IMR-90 (cell line): ENCODE results near the gene LSM14A. TPM values are rescaled to one million over a fixed set of nuclear protein-coding genes. Genes with fewer than 3 reads are reported as not detected.

ENCODE experiments used
- ATAC-seq: fragments of 200-7000 bp; cut with Tn5 transposase; 2 replicates; pipeline ENCODE4 v1.9.1; 2020; ENCODE audit warnings: low read depth, mild to moderate bottlenecking, moderate library complexity
- BruUV-seq: library from RNA; stranded (reverse); fragments of 400-500 nt; replicated peaks from 2 replicates; lab custom pipeline; 2021; lab: Mats Ljungman, UMichigan
- CTCF ChIA-PET: fragments of 300-600 bp; formaldehyde crosslinking; extraction: SDS; loops from one replicate; lab custom pipeline; 2021; ENCODE audit warnings: antibody characterized with exemption; lab: Yijun Ruan, JAX
- POLR2A ChIA-PET: fragments of 300-600 bp; sonication (Branson Sonifier 250); formaldehyde crosslinking; loops from one replicate; lab custom pipeline; 2022; ENCODE audit warnings: antibody characterized with exemption; ENCODE audit not compliant: unreplicated experiment; lab: Charles Lee
- DNase-seq: peaks from one replicate; pipeline ENCODE4 v3.0.0; 2013
- H2AFZ ChIP-seq: replicated peaks from 2 replicates; pipeline ENCODE3; 2013; ENCODE audit warnings: low read length, mild to moderate bottlenecking; ENCODE audit not compliant: poor library complexity
- H2AK5ac ChIP-seq: 2 replicates; pipeline ENCODE4 v1.6.1; 2013; ENCODE audit warnings: low read depth, low read length, inconsistent platforms
- H2AK9ac ChIP-seq: replicated peaks from 2 replicates; pipeline ENCODE3; 2013; ENCODE audit warnings: mild to moderate bottlenecking, low read depth, low read length, moderate library complexity; ENCODE audit not compliant: poor library complexity
- H2BK120ac ChIP-seq: 2 replicates; pipeline ENCODE4 v1.6.1; 2013; ENCODE audit warnings: low read depth, low read length, inconsistent platforms
- H2BK15ac ChIP-seq: 3 replicates; pipeline ENCODE4 v1.6.1; 2013; ENCODE audit warnings: low read depth, low read length, inconsistent platforms
- H2BK20ac ChIP-seq: 2 replicates; pipeline ENCODE4 v1.6.1; 2013; ENCODE audit warnings: low read depth, mild to moderate bottlenecking, inconsistent platforms, low read length, moderate library complexity
- H2BK5ac ChIP-seq: 2 replicates; pipeline ENCODE4 v1.6.1; 2013; ENCODE audit warnings: mild to moderate bottlenecking, low read depth, low read length, inconsistent platforms; ENCODE audit not compliant: poor library complexity, severe bottlenecking
- H3K14ac ChIP-seq: replicated peaks from 2 replicates; pipeline ENCODE4 v1.6.1; 2013; ENCODE audit warnings: low read depth, low read length, inconsistent platforms
- H3K18ac ChIP-seq: 2 replicates; pipeline ENCODE4 v1.6.1; 2013; ENCODE audit warnings: low read depth, low read length, control low read depth
- H3K23ac ChIP-seq: 2 replicates; pipeline ENCODE4 v1.6.1; 2013; ENCODE audit warnings: low read depth, low read length, inconsistent platforms
- H3K27ac ChIP-seq: 2 replicates; pipeline ENCODE4 v1.5.1; 2013; ENCODE audit warnings: mild to moderate bottlenecking, control low read depth, low read length; ENCODE audit not compliant: insufficient read depth
- H3K27me3 ChIP-seq: 2 replicates; pipeline ENCODE4 v1.6.1; 2013; ENCODE audit warnings: low read length; ENCODE audit not compliant: control insufficient read depth, insufficient read depth
- H3K36me3 ChIP-seq: 2 replicates; pipeline ENCODE4 v1.6.1; 2013; ENCODE audit warnings: low read length, mixed read lengths; ENCODE audit not compliant: control insufficient read depth, insufficient read depth
- H3K4ac ChIP-seq: 2 replicates; pipeline ENCODE4 v1.6.1; 2013; ENCODE audit warnings: low read depth, low read length, inconsistent platforms
- H3K4me1 ChIP-seq: 2 replicates; pipeline ENCODE4 v1.6.1; 2013; ENCODE audit warnings: low read length, mixed read lengths; ENCODE audit not compliant: control insufficient read depth, insufficient read depth
- H3K4me2 ChIP-seq: 2 replicates; pipeline ENCODE4 v1.6.1; 2013; ENCODE audit warnings: low read depth, mild to moderate bottlenecking, control low read depth, low read length, moderate library complexity
- H3K4me3 ChIP-seq: 2 replicates; pipeline ENCODE4 v1.5.1; 2013; ENCODE audit warnings: low read depth, mild to moderate bottlenecking, control low read depth, low read length, moderate library complexity; ENCODE audit not compliant: insufficient read depth
- H3K56ac ChIP-seq: 2 replicates; pipeline ENCODE4 v1.6.1; 2013; ENCODE audit warnings: low read length, inconsistent platforms; ENCODE audit not compliant: insufficient read depth; ENCODE audit errors: extremely low read depth
- H3K79me1 ChIP-seq, 2 experiments: 2 replicates each; pipeline ENCODE4 v1.6.1; 2013; ENCODE audit warnings: low read length in 2 of 2, inconsistent platforms in 1 of 2, low read depth in 1 of 2
- H3K9ac ChIP-seq: 2 replicates; pipeline ENCODE4 v1.6.1; 2013; ENCODE audit warnings: low read depth, low read length, control low read depth
- H3K9me1 ChIP-seq: 2 replicates; pipeline ENCODE4 v1.6.1; 2013; ENCODE audit warnings: low read length, inconsistent platforms; ENCODE audit not compliant: insufficient read depth
- H3K9me3 ChIP-seq: 2 replicates; pipeline ENCODE4 v1.6.1; 2013; ENCODE audit warnings: low read length; ENCODE audit not compliant: control insufficient read depth, insufficient read depth
- H4K20me1 ChIP-seq: 2 replicates; pipeline ENCODE4 v1.6.1; 2013; ENCODE audit warnings: low read length, inconsistent platforms; ENCODE audit not compliant: insufficient read depth
- H4K5ac ChIP-seq: 2 replicates; pipeline ENCODE4 v1.6.1; 2013; ENCODE audit warnings: mild to moderate bottlenecking, low read depth, low read length, control low read depth
- H4K8ac ChIP-seq, 2 experiments: 2 replicates each; pipeline ENCODE4 v1.6.1; 2013; ENCODE audit warnings: low read depth in 2 of 2, low read length in 2 of 2, control low read depth in 1 of 2, inconsistent platforms in 1 of 2
- H4K91ac ChIP-seq: 2 replicates; pipeline ENCODE4 v1.6.1; 2013; ENCODE audit warnings: low read depth, low read length, inconsistent platforms; ENCODE audit not compliant: insufficient read depth
- CEBPB ChIP-seq: IDR thresholded peaks from 2 replicates; pipeline ENCODE4 v1.6.1; 2012; ENCODE audit warnings: low read depth, low read length, improper control_type of control experiment
- ELK1 ChIP-seq: fragments of 150-350 bp; IDR thresholded peaks from 2 replicates; pipeline ENCODE4 v1.6.1; 2016; ENCODE audit warnings: low read depth, mild to moderate bottlenecking, low read length, moderate library complexity, borderline replicate concordance
- FOS ChIP-seq: fragments of 150-350 bp; IDR thresholded peaks from 2 replicates; pipeline ENCODE4 v1.6.1; 2016; ENCODE audit warnings: low read depth, low read length
- MAFK ChIP-seq: IDR thresholded peaks from 2 replicates; pipeline ENCODE4 v1.6.1; 2012; ENCODE audit warnings: low read depth, low read length, improper control_type of control experiment
- SMC3 ChIP-seq: fragments of 150-350 bp; IDR thresholded peaks from 2 replicates; pipeline ENCODE4 v1.6.1; 2016; ENCODE audit warnings: low read depth, mild to moderate bottlenecking, antibody characterized with exemption, low read length, moderate library complexity
- WGBS, 2 experiments: methylation state at CpG; one replicate each; pipeline versions ENCODE4 v1.1.5 to v1.1.7; 2013; ENCODE audit warnings: missing lambda C conversion rate in 2 of 2; ENCODE audit not compliant: insufficient read length in 1 of 2; ENCODE audit errors: extremely low coverage in 2 of 2; 5-methylcytosine and 5-hydroxymethylcytosine counted together
- dilution Hi-C: fragments of 300-500 bp; cut with HindIII; formaldehyde crosslinking; loops from one replicate; pipeline ENCODE4 v1.14.3; 2018; ENCODE audit warnings: low sequenced_read_pairs; ENCODE audit not compliant: unreplicated experiment
- in situ Hi-C: fragments of 300-500 bp; cut with MboI; formaldehyde crosslinking; loops from 3 replicates; pipeline ENCODE4 v1.14.3; 2019; ENCODE audit warnings: low sequenced_read_pairs, inconsistent platforms, mixed read lengths
- intact Hi-C: fragments of 100-400 bp; cut with micrococcal nuclease; formaldehyde crosslinking; loops from 2 replicates; pipeline ENCODE4 v1.10.0; 2022
- polyA plus RNA-seq, 3 experiments: library from polyadenylated mRNA; depleted of rRNA; stranded (reverse); fragments of >200 nt; gene quantifications; 2 replicates each; pipeline ENCODE4 v1.2.3, GENCODE V29; 2012; ENCODE audit warnings: low replicate concordance in 1 of 3
- total RNA-seq: library from RNA; depleted of rRNA; stranded (reverse); fragments of >200 nt; gene quantifications from 2 replicates; pipeline ENCODE4 v1.2.3, GENCODE V29; 2012

Gene LSM14A
- total and polyA plus RNA-seq, 2 of the 4 experiments (the other 2 are of a cell fraction), result 44.3 to 54.8 TPM

GRCh38 chr19:34256835-34257558 is 84.7 kb downstream of the LSM14A start:
- Histone ChIP-seq H3K18ac (no peak overlapping the region), H3K79me1 (peaks cover 18 to 64% of the 10 kb centered on the region in 2 experiments), H2BK15ac (no peak overlapping the region), H3K4ac (no peak overlapping the region; the same call in 1 of the 2 replicates), H2AFZ (no peak overlapping the region), H3K14ac (no peak overlapping the region), H3K4me2 (no peak overlapping the region), H2AK5ac (no peak overlapping the region), H4K5ac (no peak overlapping the region), H3K23ac (0 out of 2 replicates have a peak overlapping the region, but pooled peaks have one; percentile 24), H3K36me3 (no peaks in the 10 kb centered on the region), H2BK20ac (no peak overlapping the region), H3K9ac (no peak overlapping the region), H4K91ac (no peak overlapping the region), H2AK9ac (no peak overlapping the region), H3K56ac (no peak overlapping the region), H3K27ac (no peak overlapping the region), H4K8ac (0 out of 4 replicates have a peak overlapping the region, but pooled peaks of 1 of the 2 experiments have one; percentile 15), H2BK5ac (no peak overlapping the region), H3K9me1 (peaks cover 25% of the 10 kb centered on the region), H2BK120ac (peak overlapping the region; percentile 37; the same call in 1 of the 2 replicates), H3K4me1 (peaks cover 16% of the 10 kb centered on the region), H3K9me3 (no peaks in the 10 kb centered on the region), H4K20me1 (peaks cover 6% of the 10 kb centered on the region; the same call in 1 of the 2 replicates), H3K4me3 (no peak overlapping the region), H3K27me3 (no peaks in the 10 kb centered on the region)
- TF ChIP-seq CEBPB (no peak), ELK1 (no peak), SMC3 (no peak), MAFK (no peak), FOS (no peak)
- ATAC-seq (no peak), DNase-seq (no peak)
- WGBS, 2 experiments, result no CpG with 5 or more reads among the region's 5 CpGs
- POLR2A ChIA-PET, result no interaction called here
- CTCF ChIA-PET, result interaction anchor here (0.7 kb wide), 1 partner anchor 21 kb away, joined by 3 read pairs; no protein-coding TSS in a partner anchor
- in situ Hi-C loops (no loop called here), intact Hi-C loops (loop anchor here (5.0 kb wide), 1 partner anchor 60 kb away; no protein-coding TSS in a partner anchor), dilution Hi-C loops (no loop called here)
- no TSS peak for BruUV-seq
